ENCODE measurements around the gene CNTN6.

DNA sequence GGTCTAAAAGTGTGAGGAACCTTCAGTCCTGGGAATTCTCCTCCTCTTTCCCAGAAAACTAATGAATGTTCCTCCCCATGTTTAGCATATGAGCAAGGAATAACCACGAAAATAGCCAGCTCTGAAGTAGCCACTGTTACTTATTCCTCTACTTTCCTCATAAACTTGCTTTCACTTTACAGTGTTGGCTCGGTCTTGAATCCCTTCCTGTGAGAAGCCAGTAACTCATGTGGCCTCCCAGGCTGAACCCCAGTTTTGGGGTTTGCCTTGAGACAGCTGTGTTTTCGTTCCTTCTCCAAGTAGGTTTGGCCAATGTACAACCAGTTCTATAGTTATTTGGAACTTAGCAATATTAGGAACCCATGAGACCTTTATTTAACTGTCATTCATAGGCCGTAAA is 195.0 kb downstream of the CNTN6 start:
- TF ChIP-seq, protein P1, sequence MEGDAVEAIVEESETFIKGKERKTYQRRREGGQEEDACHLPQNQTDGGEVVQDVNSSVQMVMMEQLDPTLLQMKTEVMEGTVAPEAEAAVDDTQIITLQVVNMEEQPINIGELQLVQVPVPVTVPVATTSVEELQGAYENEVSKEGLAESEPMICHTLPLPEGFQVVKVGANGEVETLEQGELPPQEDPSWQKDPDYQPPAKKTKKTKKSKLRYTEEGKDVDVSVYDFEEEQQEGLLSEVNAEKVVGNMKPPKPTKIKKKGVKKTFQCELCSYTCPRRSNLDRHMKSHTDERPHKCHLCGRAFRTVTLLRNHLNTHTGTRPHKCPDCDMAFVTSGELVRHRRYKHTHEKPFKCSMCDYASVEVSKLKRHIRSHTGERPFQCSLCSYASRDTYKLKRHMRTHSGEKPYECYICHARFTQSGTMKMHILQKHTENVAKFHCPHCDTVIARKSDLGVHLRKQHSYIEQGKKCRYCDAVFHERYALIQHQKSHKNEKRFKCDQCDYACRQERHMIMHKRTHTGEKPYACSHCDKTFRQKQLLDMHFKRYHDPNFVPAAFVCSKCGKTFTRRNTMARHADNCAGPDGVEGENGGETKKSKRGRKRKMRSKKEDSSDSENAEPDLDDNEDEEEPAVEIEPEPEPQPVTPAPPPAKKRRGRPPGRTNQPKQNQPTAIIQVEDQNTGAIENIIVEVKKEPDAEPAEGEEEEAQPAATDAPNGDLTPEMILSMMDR (IDR thresholded peaks at IDR 0.05), result no peak
- TF ChIP-seq POLR2A (IDR thresholded peaks at IDR 0.05), result no peak

Measured in vagina (tissue), 2 donors.